Activated effector memory CD4-positive, alpha-beta T cell treated with Interleukin-2 at 50 U/mL for 16 hours (primary cell): Measurements from ENCODE around the gene ARHGEF10L.

Source experiments
- DNase-seq: peaks from one replicate; pipeline ENCODE4 v3.0.0-alpha.2; 2020

The ARHGEF10L gene

GRCh38 chr1:17663646-17664045 lies 124.1 kb downstream of the ARHGEF10L start:
- DNase-seq, result no peak

GRCh38 chr1:17664322-17664721 lies 124.8 kb downstream of the ARHGEF10L start:
- DNase-seq, result no peak

GRCh38 chr1:17665054-17665453 lies 125.6 kb downstream of the ARHGEF10L start:
- DNase-seq, result no peak

- DNase-seq, result no peak
Measured at GRCh38 chr1:17665950-17666720, 126.6 kb downstream of the ARHGEF10L start.

- DNase-seq, result no peak
Measured at GRCh38 chr1:17667641-17668040, 128.1 kb downstream of the ARHGEF10L start.

- DNase-seq, result no peak
Measured at GRCh38 chr1:17668195-17668594, 128.7 kb downstream of the ARHGEF10L start.

GRCh38 chr1:17668624-17669175 lies 129.2 kb downstream of the ARHGEF10L start:
- no peak for DNase-seq

GRCh38 chr1:17669305-17669704 lies 129.8 kb downstream of the ARHGEF10L start:
- DNase-seq, result no peak

GRCh38 chr1:17669866-17670451 lies 130.5 kb downstream of the ARHGEF10L start:
- DNase-seq, result no peak

- DNase-seq, result no peak
Measured at GRCh38 chr1:17670587-17671313, 131.3 kb downstream of the ARHGEF10L start.

- DNase-seq, result no peak
Measured at GRCh38 chr1:17671314-17671705, 131.8 kb downstream of the ARHGEF10L start.

- DNase-seq, result no peak
Measured at GRCh38 chr1:17671741-17672140, 132.2 kb downstream of the ARHGEF10L start.

GRCh38 chr1:17672226-17672625 lies 132.7 kb downstream of the ARHGEF10L start:
- no peak for DNase-seq

- no peak for DNase-seq
Measured at GRCh38 chr1:17673329-17674072, 134.0 kb downstream of the ARHGEF10L start.

- DNase-seq, result no peak
Measured at GRCh38 chr1:17674726-17675500, 135.4 kb downstream of the ARHGEF10L start.

GRCh38 chr1:17675744-17676143 lies 136.2 kb downstream of the ARHGEF10L start:
- no peak for DNase-seq

- no peak for DNase-seq
Measured at GRCh38 chr1:17676387-17677060, 137.0 kb downstream of the ARHGEF10L start.

GRCh38 chr1:17678011-17678410 lies 138.5 kb downstream of the ARHGEF10L start:
- DNase-seq, result no peak

GRCh38 chr1:17679856-17680255 lies 140.4 kb downstream of the ARHGEF10L start:
- no peak for DNase-seq

GRCh38 chr1:17680308-17680707 lies 140.8 kb downstream of the ARHGEF10L start:
- DNase-seq, result no peak

GRCh38 chr1:17682400-17682799 lies 142.9 kb downstream of the ARHGEF10L start:
- DNase-seq, result no peak

GRCh38 chr1:17683598-17683997 lies 144.1 kb downstream of the ARHGEF10L start:
- no peak for DNase-seq
